Stimulated activated CD4-positive, alpha-beta T cell treated with anti-CD3 and anti-CD28 coated beads, Interleukin-4, amount 100 ng/mL, for 24 hours (primary cell): ENCODE measurements around the gene ENTPD7.
"Not testable (repeated sequence)": the region's sequence is repeated elsewhere in the genome, so short reads cannot be mapped to it uniquely, and the experiment has no call there.

Experiments
- DNase-seq: peaks from one replicate; pipeline ENCODE4 v3.0.0-alpha.2; 2020

ENTPD7 gene

GRCh38 chr10:99659031-99659867 is at the start of gene ENTPD7:
ENTPD7 (plus strand) TSS chr10:99659509; CDS start chr10:99659957, 448 bp downstream.
- peak; percentile 94 for DNase-seq

GRCh38 chr10:99610221-99610620 is 49.1 kb upstream of the ENTPD7 start:
- DNase-seq: no peak

- no peak for DNase-seq
These were observed 48.0 kb upstream of the ENTPD7 start for GRCh38 chr10:99611326-99611725.

- DNase-seq: peak; percentile 41
These were observed 47.0 kb upstream of the ENTPD7 start for GRCh38 chr10:99612167-99612831.

GRCh38 chr10:99615426-99615825 is 43.9 kb upstream of the ENTPD7 start:
- no peak for DNase-seq

- DNase-seq: no peak
These were observed 41.6 kb upstream of the ENTPD7 start for GRCh38 chr10:99617696-99618095.

- DNase-seq: no peak
These were observed 40.1 kb upstream of the ENTPD7 start for GRCh38 chr10:99619090-99619800.

GRCh38 chr10:99619851-99620710 is 39.2 kb upstream of the ENTPD7 start, which contains the start of gene SLC25A28:
SLC25A28 (minus strand) TSS chr10:99620439; CDS start chr10:99620335, 104 bp downstream.
- DNase-seq: peak; percentile 95

- DNase-seq: peak; percentile 91
These were observed 38.4 kb upstream of the ENTPD7 start for GRCh38 chr10:99620711-99621453.

GRCh38 chr10:99621454-99622251 is 37.7 kb upstream of the ENTPD7 start:
- no peak for DNase-seq

- DNase-seq: no peak
These were observed 35.4 kb upstream of the ENTPD7 start for GRCh38 chr10:99623919-99624318.

GRCh38 chr10:99625124-99625523 is 34.2 kb upstream of the ENTPD7 start:
- not testable (repeated sequence) for DNase-seq

- DNase-seq: no peak
These were observed 30.2 kb upstream of the ENTPD7 start for GRCh38 chr10:99628923-99629624.

GRCh38 chr10:99629625-99629978 is 29.7 kb upstream of the ENTPD7 start:
- DNase-seq: no peak

GRCh38 chr10:99630433-99630832 is 28.9 kb upstream of the ENTPD7 start:
- no peak for DNase-seq

- no peak for DNase-seq
These were observed 28.3 kb upstream of the ENTPD7 start for GRCh38 chr10:99630991-99631390.

- DNase-seq: no peak
These were observed 27.8 kb upstream of the ENTPD7 start for GRCh38 chr10:99631496-99631895.

- DNase-seq: no peak
These were observed 25.5 kb upstream of the ENTPD7 start for GRCh38 chr10:99633832-99634231.

GRCh38 chr10:99647601-99648151 is 11.6 kb upstream of the ENTPD7 start:
- DNase-seq: no peak

- no peak for DNase-seq
These were observed 10.6 kb upstream of the ENTPD7 start for GRCh38 chr10:99648717-99649116.
